ENCODE measurements around the gene MYO3B.

DNA sequence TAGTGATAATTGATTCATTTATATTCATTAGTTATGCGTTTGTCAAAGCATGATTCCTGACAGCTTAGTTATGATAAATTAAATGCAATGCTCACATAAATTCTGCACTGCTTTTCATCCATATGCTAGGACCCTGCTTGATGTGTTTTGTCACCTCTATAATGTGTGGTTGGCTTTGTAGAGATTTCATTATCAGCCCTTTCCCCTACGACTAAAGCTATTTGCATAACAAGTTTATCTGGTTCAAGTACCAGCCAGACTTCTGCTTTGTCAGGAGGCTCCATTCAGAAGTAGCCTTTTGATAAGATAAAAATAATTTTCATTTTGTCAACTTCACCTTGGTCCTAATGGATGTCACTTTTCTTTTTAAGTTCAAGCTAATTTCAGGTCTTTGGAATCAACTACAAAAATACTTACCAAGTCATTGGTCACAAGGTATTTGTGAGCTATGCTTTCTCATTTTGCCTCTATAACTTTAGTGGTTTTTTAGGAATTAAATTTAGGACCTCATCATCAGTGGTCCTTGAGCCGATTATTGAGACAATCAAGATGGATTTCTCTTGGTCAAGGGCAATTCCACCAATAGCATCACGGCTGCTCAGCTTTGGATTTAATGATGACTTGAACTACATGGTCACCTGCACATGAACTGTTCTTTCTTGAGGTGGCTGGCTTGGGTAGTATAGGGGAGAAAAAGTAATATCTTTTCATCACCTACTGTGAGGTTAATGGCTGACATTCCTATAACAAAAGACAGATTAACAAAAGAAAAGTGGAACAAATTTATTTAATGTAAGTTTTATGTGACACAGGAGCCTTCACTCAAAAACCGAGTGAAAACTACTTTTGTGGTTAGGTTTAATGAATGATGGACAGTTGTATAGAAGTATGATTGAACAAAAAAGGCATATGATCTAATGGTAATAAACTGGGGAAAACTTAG is 162.1 kb downstream of the MYO3B start:
- TF ChIP-seq, protein P1, sequence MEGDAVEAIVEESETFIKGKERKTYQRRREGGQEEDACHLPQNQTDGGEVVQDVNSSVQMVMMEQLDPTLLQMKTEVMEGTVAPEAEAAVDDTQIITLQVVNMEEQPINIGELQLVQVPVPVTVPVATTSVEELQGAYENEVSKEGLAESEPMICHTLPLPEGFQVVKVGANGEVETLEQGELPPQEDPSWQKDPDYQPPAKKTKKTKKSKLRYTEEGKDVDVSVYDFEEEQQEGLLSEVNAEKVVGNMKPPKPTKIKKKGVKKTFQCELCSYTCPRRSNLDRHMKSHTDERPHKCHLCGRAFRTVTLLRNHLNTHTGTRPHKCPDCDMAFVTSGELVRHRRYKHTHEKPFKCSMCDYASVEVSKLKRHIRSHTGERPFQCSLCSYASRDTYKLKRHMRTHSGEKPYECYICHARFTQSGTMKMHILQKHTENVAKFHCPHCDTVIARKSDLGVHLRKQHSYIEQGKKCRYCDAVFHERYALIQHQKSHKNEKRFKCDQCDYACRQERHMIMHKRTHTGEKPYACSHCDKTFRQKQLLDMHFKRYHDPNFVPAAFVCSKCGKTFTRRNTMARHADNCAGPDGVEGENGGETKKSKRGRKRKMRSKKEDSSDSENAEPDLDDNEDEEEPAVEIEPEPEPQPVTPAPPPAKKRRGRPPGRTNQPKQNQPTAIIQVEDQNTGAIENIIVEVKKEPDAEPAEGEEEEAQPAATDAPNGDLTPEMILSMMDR (IDR thresholded peaks at IDR 0.05) = no peak
- TF ChIP-seq POLR2A (IDR thresholded peaks at IDR 0.05) = no peak
